Natural killer cell (primary cell): ENCODE data around the gene RDH11. TPM values are rescaled to one million over a fixed set of nuclear protein-coding genes. Genes with fewer than 3 reads are reported as not detected.

Source experiments
- ATAC-seq, 3 donors: fragments of 150-1000 bp in 2 of 3; fragments of 200-7000 bp in 1 of 3; cut with Tn5 transposase; 1 replicate in 1 of 3; 2 replicates in 2 of 3; pipeline ENCODE4 v1.10.0; 2021; ENCODE audit warnings: mild to moderate bottlenecking in 2 of 3, moderate library complexity in 2 of 3
- DNase-seq, 2 donors: peaks; one replicate each; pipeline versions ENCODE4 v3.0.0 to v3.0.0-alpha.2; 2013 to 2021; ENCODE audit warnings: mixed read lengths in 1 of 2
- H3K27ac ChIP-seq: one replicate; pipeline ENCODE4 v1.5.1; 2013; ENCODE audit warnings: mild to moderate bottlenecking, low read length
- H3K27me3 ChIP-seq: one replicate; pipeline ENCODE4 v1.6.1; 2013; ENCODE audit warnings: low read length; ENCODE audit not compliant: control insufficient read depth, insufficient read depth
- H3K36me3 ChIP-seq: one replicate; pipeline ENCODE4 v1.6.1; 2013; ENCODE audit warnings: low read length; ENCODE audit not compliant: control insufficient read depth, insufficient read depth
- H3K4me1 ChIP-seq: one replicate; pipeline ENCODE4 v1.6.1; 2013; ENCODE audit warnings: low read length; ENCODE audit not compliant: control insufficient read depth, insufficient read depth
- H3K4me3 ChIP-seq: one replicate; pipeline ENCODE4 v1.5.1; 2013; ENCODE audit warnings: low read length
- H3K9me3 ChIP-seq: one replicate; pipeline ENCODE4 v1.6.1; 2013; ENCODE audit warnings: low read length; ENCODE audit not compliant: control insufficient read depth, insufficient read depth
- H3K27ac Mint-ChIP-seq, 2 donors: one replicate each; pipeline ENCODE4 v1.8.0; 2022; ENCODE audit warnings: mild to moderate bottlenecking in 2 of 2, mixed read lengths in 2 of 2, moderate library complexity in 1 of 2
- H3K27me3 Mint-ChIP-seq, 2 donors: one replicate each; pipeline ENCODE4 v1.8.0; 2022; ENCODE audit warnings: low read depth in 2 of 2, mixed read lengths in 2 of 2
- H3K36me3 Mint-ChIP-seq: one replicate; pipeline ENCODE4 v1.8.0; 2022; ENCODE audit warnings: mixed read lengths
- H3K4me1 Mint-ChIP-seq, 2 donors: one replicate each; pipeline ENCODE4 v1.8.0; 2022; ENCODE audit warnings: mixed read lengths in 2 of 2
- H3K4me3 Mint-ChIP-seq: one replicate; pipeline ENCODE4 v1.8.0; 2022; ENCODE audit warnings: mild to moderate bottlenecking, moderate library complexity, mixed read lengths
- H3K9me3 Mint-ChIP-seq, 2 donors: one replicate each; pipeline ENCODE4 v1.8.0; 2022; ENCODE audit warnings: mixed read lengths in 2 of 2
- WGBS: methylation state at CpG from one replicate; pipeline ENCODE4 v1.1.7; 2013; ENCODE audit warnings: missing lambda C conversion rate; ENCODE audit not compliant: insufficient coverage; 5-methylcytosine and 5-hydroxymethylcytosine counted together
- intact Hi-C: fragments of 100-400 bp; cut with micrococcal nuclease; formaldehyde crosslinking; loops from one replicate; pipeline ENCODE4 v1.14.2; 2022
- total RNA-seq, 4 donors: library from RNA; stranded (reverse); fragments of 120-200 nt in 1 of 4; gene quantifications; one replicate each; pipeline versions ENCODE4 v1.2.3 to v1.2.4, GENCODE V29; 2013 to 2022
- TF ChIP-seq, protein P1 (sequence below): fragments of 200-600 bp; IDR thresholded peaks from one replicate; pipeline ENCODE4 v1.8.0; 2022; ENCODE audit warnings: antibody characterized with exemption

Gene RDH11
- total RNA-seq, 3 donors from 2014 or later (not counting 1 experiment from before 2014, with no cell fraction given) = 26.5 to 37.4 (median 33.6) TPM

DNA sequence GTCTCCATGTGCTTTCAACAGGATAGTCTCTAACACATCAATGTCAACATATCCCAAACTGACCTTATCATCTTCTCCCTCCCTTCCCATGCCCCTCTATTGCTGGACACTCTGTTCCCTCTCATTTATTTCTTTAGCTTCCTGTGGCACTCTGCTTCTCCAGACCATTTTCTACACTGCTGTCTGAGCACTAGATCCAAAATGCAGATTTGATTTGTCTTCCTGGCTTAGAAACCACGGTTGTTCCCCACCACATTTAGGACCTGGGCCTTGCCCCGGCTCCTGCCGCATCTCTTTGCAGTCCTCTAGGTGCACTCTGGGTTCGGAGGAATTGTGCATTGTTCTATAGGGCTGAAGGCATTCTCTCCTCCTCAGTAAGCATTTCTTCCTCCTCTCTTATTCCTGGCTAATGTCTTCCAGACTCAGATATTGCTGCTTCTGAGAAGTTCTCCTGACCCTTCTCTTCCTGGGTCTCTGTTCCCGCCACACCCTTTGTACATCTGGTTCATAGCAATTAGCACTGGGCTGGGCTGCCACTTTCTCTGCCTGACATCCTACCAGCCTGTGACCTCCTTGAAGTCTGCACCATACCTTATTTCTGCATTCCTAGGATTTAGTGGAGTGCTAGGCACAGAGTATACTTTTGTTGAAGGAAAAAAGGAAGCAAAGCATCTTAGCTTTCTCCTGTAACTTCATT is 62.0 kb downstream of the RDH11 start:
- no peak for ATAC-seq
- TF ChIP-seq, protein P1, sequence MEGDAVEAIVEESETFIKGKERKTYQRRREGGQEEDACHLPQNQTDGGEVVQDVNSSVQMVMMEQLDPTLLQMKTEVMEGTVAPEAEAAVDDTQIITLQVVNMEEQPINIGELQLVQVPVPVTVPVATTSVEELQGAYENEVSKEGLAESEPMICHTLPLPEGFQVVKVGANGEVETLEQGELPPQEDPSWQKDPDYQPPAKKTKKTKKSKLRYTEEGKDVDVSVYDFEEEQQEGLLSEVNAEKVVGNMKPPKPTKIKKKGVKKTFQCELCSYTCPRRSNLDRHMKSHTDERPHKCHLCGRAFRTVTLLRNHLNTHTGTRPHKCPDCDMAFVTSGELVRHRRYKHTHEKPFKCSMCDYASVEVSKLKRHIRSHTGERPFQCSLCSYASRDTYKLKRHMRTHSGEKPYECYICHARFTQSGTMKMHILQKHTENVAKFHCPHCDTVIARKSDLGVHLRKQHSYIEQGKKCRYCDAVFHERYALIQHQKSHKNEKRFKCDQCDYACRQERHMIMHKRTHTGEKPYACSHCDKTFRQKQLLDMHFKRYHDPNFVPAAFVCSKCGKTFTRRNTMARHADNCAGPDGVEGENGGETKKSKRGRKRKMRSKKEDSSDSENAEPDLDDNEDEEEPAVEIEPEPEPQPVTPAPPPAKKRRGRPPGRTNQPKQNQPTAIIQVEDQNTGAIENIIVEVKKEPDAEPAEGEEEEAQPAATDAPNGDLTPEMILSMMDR = no peak
- DNase-seq = no peak
- Mint-ChIP-seq H3K27ac (no peak overlapping the region), H3K36me3 (no peaks in the 10 kb centered on the region), H3K9me3 (no peaks in the 10 kb centered on the region), H3K4me3 (no peak overlapping the region), H3K4me1 (no peaks in the 10 kb centered on the region), H3K27me3 (peaks cover 0 to 9% of the 10 kb centered on the region in 2 donors)
- Histone ChIP-seq H3K4me1 (no peaks in the 10 kb centered on the region), H3K27ac (no peak overlapping the region), H3K4me3 (no peak overlapping the region), H3K27me3 (no peaks in the 10 kb centered on the region), H3K9me3 (no peaks in the 10 kb centered on the region), H3K36me3 (no peaks in the 10 kb centered on the region)
- 97% methylated on average over 5 of the region's 5 CpGs for WGBS
- intact Hi-C loops = no loop called here

DNA sequence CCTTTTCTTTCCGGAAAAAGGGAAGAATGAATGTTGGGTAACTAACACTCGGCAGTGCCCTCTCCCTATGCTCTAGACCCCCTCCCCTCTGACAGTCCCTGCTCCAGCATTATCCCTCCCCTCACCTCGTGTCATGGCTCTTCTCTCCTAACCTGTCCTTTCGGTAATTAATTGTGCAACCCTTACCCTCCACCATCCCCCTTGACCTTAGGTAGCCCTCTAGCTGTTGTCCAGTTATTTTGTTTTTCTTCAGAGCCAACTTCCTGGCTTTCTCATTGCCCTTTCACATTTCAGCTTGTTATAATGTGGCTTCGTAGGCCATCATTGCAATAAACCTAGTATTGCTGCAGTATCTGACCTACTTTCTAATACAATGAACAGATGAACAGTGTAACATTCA is 64.6 kb downstream of the RDH11 start:
- H3K27ac ChIP-seq = no peak overlapping the region
- Mint-ChIP-seq H3K9me3 (no peaks in the 10 kb centered on the region), H3K27me3 (peaks cover 0 to 9% of the 10 kb centered on the region in 2 donors), H3K27ac (no peak overlapping the region), H3K4me1 (no peaks in the 10 kb centered on the region), H3K4me3 (no peak overlapping the region), H3K36me3 (no peaks in the 10 kb centered on the region)
- TF ChIP-seq, protein P1 = no peak
- no peak overlapping the region for H3K4me3 ChIP-seq
- no peaks in the 10 kb centered on the region for H3K4me1 ChIP-seq
- H3K9me3 ChIP-seq = no peaks in the 10 kb centered on the region
- H3K36me3 ChIP-seq = no peaks in the 10 kb centered on the region
- WGBS = 82% methylated on average over 4 of the region's 5 CpGs
- DNase-seq (no peak), ATAC-seq (no peak)
- intact Hi-C loops = no loop called here
- no peaks in the 10 kb centered on the region for H3K27me3 ChIP-seq

- H3K9me3 ChIP-seq = no peaks in the 10 kb centered on the region
- DNase-seq (no peak), ATAC-seq (no peak)
- intact Hi-C loops = no loop called here
- WGBS = 100% methylated on average over 3 of the region's 4 CpGs
- H3K4me1 Mint-ChIP-seq = no peaks in the 10 kb centered on the region
- H3K4me3 Mint-ChIP-seq = no peak overlapping the region
- H3K9me3 Mint-ChIP-seq = no peaks in the 10 kb centered on the region
- no peaks in the 10 kb centered on the region for H3K27me3 ChIP-seq
- peaks cover 0 to 9% of the 10 kb centered on the region in 2 donors for H3K27me3 Mint-ChIP-seq
- TF ChIP-seq, protein P1 = no peak
- no peak overlapping the region for H3K27ac ChIP-seq
- no peaks in the 10 kb centered on the region for H3K4me1 ChIP-seq
- no peak overlapping the region for H3K4me3 ChIP-seq
- no peak overlapping the region for H3K27ac Mint-ChIP-seq
- no peaks in the 10 kb centered on the region for H3K36me3 ChIP-seq
- H3K36me3 Mint-ChIP-seq = no peaks in the 10 kb centered on the region
Observed at GRCh38 chr14:67630186-67630585, 65.4 kb downstream of the RDH11 start.

- no peak for ATAC-seq
- H3K27me3 Mint-ChIP-seq = peaks cover 0 to 9% of the 10 kb centered on the region in 2 donors
- intact Hi-C loops = no loop called here
- H3K27me3 ChIP-seq = no peaks in the 10 kb centered on the region
- TF ChIP-seq, protein P1 = no peak
- H3K4me3 ChIP-seq = no peak overlapping the region
- H3K4me1 ChIP-seq = no peaks in the 10 kb centered on the region
- no peaks in the 10 kb centered on the region for H3K4me1 Mint-ChIP-seq
- no peak overlapping the region for H3K27ac ChIP-seq
- H3K9me3 Mint-ChIP-seq = no peaks in the 10 kb centered on the region
- no peaks in the 10 kb centered on the region for H3K36me3 Mint-ChIP-seq
- H3K4me3 Mint-ChIP-seq = no peak overlapping the region
- no peaks in the 10 kb centered on the region for H3K36me3 ChIP-seq
- H3K27ac Mint-ChIP-seq = no peak overlapping the region
- H3K9me3 ChIP-seq = no peaks in the 10 kb centered on the region
- DNase-seq = no peak
Observed at GRCh38 chr14:67627519-67627918, 68.0 kb downstream of the RDH11 start.
